H1 (cell line): ENCODE results near the gene ALPI. TPM values are rescaled to one million over a fixed set of nuclear protein-coding genes. Genes with fewer than 3 reads are reported as not detected.

Experiments
- CTCF ChIA-PET: fragments of 300-600 bp; sonication (Branson Sonifier 250); formaldehyde crosslinking; loops from one replicate; lab custom pipeline; 2021; ENCODE audit not compliant: partially characterized antibody; lab: Charles Lee
- POLR2A ChIA-PET: fragments of 300-600 bp; sonication (Branson Sonifier 250); formaldehyde crosslinking; loops from one replicate; lab custom pipeline; 2021; ENCODE audit warnings: inconsistent platforms; ENCODE audit not compliant: partially characterized antibody; lab: Charles Lee
- DNase-seq, 2 experiments: peaks; one replicate each; pipeline versions ENCODE4 v3.0.0 to v3.0.0-alpha.2; 2010 to 2022; ENCODE audit warnings: low spot score in 2 of 2, low read depth in 1 of 2, mixed read lengths in 1 of 2
- FAIRE-seq: peaks from 2 replicates; lab custom pipeline; 2011; peaks lifted over from hg19 to GRCh38; lab: Jason Lieb, UNC
- H2AFZ ChIP-seq: 2 replicates; pipeline ENCODE4 v1.8.1; 2012; ENCODE audit warnings: low read length, inconsistent platforms
- H2AK5ac ChIP-seq: 2 replicates; pipeline ENCODE4 v1.6.1; 2013; ENCODE audit warnings: low read depth, low read length
- H2BK120ac ChIP-seq: replicated peaks from 2 replicates; pipeline ENCODE3; 2013; ENCODE audit warnings: low read depth, low read length, inconsistent platforms
- H2BK12ac ChIP-seq: 2 replicates; pipeline ENCODE4 v1.6.1; 2013; ENCODE audit warnings: low read depth, low read length
- H2BK15ac ChIP-seq: 2 replicates; pipeline ENCODE4 v1.6.1; 2013; ENCODE audit warnings: low read length
- H2BK20ac ChIP-seq: 2 replicates; pipeline ENCODE4 v1.6.1; 2013; ENCODE audit warnings: low read length
- H2BK5ac ChIP-seq: 2 replicates; pipeline ENCODE4 v1.6.1; 2013; ENCODE audit warnings: low read depth, low read length
- H3K14ac ChIP-seq: 2 replicates; pipeline ENCODE4 v1.6.1; 2013; ENCODE audit warnings: inconsistent platforms; ENCODE audit not compliant: insufficient read length
- H3K18ac ChIP-seq: 2 replicates; pipeline ENCODE4 v1.6.1; 2013; ENCODE audit warnings: low read length; ENCODE audit errors: extremely low read depth
- H3K23ac ChIP-seq: 2 replicates; pipeline ENCODE4 v1.6.1; 2013; ENCODE audit warnings: inconsistent platforms; ENCODE audit not compliant: insufficient read length
- H3K23me2 ChIP-seq: 2 replicates; pipeline ENCODE4 v1.6.1; 2013; ENCODE audit warnings: low read depth, low read length
- H3K27ac ChIP-seq: 2 replicates; pipeline ENCODE4 v1.6.1; 2011; ENCODE audit warnings: low read depth, low read length, inconsistent platforms
- H3K27me3 ChIP-seq, 4 experiments: replicated peaks in 1 of 4; 1 replicate in 1 of 4; 2 replicates in 3 of 4; pipeline versions ENCODE4 v1.6.1 to v1.8.1; 2011 to 2013; ENCODE audit warnings: low read length in 3 of 4, mild to moderate bottlenecking in 3 of 4, inconsistent platforms in 2 of 4, mixed read lengths in 2 of 4, moderate library complexity in 1 of 4; ENCODE audit not compliant: control insufficient read depth in 3 of 4, insufficient read depth in 3 of 4; ENCODE audit errors: extremely low read depth in 1 of 4
- H3K36me3 ChIP-seq, 4 experiments: 2 replicates each; pipeline versions ENCODE4 v1.6.1 to v1.8.1; 2011 to 2013; ENCODE audit warnings: mild to moderate bottlenecking in 4 of 4, low read length in 3 of 4, moderate library complexity in 2 of 4, control low read depth in 1 of 4, inconsistent platforms in 1 of 4; ENCODE audit not compliant: insufficient read depth in 4 of 4, control insufficient read depth in 2 of 4
- H3K4ac ChIP-seq: replicated peaks from 2 replicates; pipeline ENCODE3; 2013; ENCODE audit warnings: low read length, low read depth, mixed read lengths, inconsistent platforms; ENCODE audit not compliant: insufficient read length
- H3K4me1 ChIP-seq, 4 experiments: replicated peaks in 1 of 4; 1 replicate in 1 of 4; 2 replicates in 3 of 4; pipeline versions ENCODE4 v1.6.1 to v1.8.1; 2011 to 2013; ENCODE audit warnings: low read length in 3 of 4, inconsistent platforms in 2 of 4, mixed read lengths in 1 of 4; ENCODE audit not compliant: insufficient read depth in 4 of 4, control insufficient read depth in 3 of 4
- H3K4me2 ChIP-seq, 2 experiments: 2 replicates each; pipeline versions ENCODE4 v1.6.1 to v1.8.1; 2011 to 2013; ENCODE audit warnings: low read depth in 2 of 2, low read length in 2 of 2, control low read depth in 1 of 2, inconsistent platforms in 1 of 2, mild to moderate bottlenecking in 1 of 2; ENCODE audit not compliant: insufficient read depth in 1 of 2
- H3K4me3 ChIP-seq, 4 experiments: fragments of 200-600, 300-600 bp in 1 of 4; sonication (generic), shearing (Covaris generic), sonication (Bioruptor Twin) in 1 of 4; 2 replicates each; pipeline versions ENCODE4 v1.5.1 to v1.8.1; 2011 to 2016; ENCODE audit warnings: low read length in 4 of 4, low read depth in 3 of 4, control low read depth in 2 of 4, inconsistent platforms in 2 of 4, mild to moderate bottlenecking in 2 of 4, mixed read lengths in 1 of 4, moderate library complexity in 1 of 4; ENCODE audit not compliant: insufficient read depth in 2 of 4; ENCODE audit errors: extremely low read depth in 1 of 4
- H3K56ac ChIP-seq: replicated peaks from 2 replicates; pipeline ENCODE3; 2013; ENCODE audit warnings: low read depth, mild to moderate bottlenecking, mixed read lengths, low read length, inconsistent platforms; ENCODE audit not compliant: insufficient read length
- H3K79me1 ChIP-seq: 2 replicates; pipeline ENCODE4 v1.6.1; 2013; ENCODE audit warnings: low read depth, low read length, control low read depth
- H3K79me2 ChIP-seq, 2 experiments: 2 replicates each; pipeline versions ENCODE4 v1.6.1 to v1.8.1; 2012 to 2013; ENCODE audit warnings: low read length in 2 of 2, mild to moderate bottlenecking in 2 of 2, inconsistent platforms in 1 of 2; ENCODE audit not compliant: insufficient read depth in 2 of 2, control insufficient read depth in 1 of 2
- H3K9ac ChIP-seq, 4 experiments: replicated peaks in 1 of 4; 1 replicate in 1 of 4; 2 replicates in 3 of 4; pipeline versions ENCODE4 v1.6.1 to v1.8.1; 2011 to 2013; ENCODE audit warnings: low read depth in 3 of 4, low read length in 3 of 4, control low read depth in 2 of 4, mild to moderate bottlenecking in 2 of 4, moderate library complexity in 2 of 4, inconsistent platforms in 1 of 4; ENCODE audit errors: extremely low read depth in 1 of 4
- H3K9me3 ChIP-seq, 2 experiments: 2 replicates each; pipeline versions ENCODE4 v1.6.1 to v1.8.1; 2012 to 2013; ENCODE audit warnings: mild to moderate bottlenecking in 2 of 2, moderate library complexity in 2 of 2, control low read depth in 1 of 2, inconsistent platforms in 1 of 2, low read depth in 1 of 2, low read length in 1 of 2, mixed read lengths in 1 of 2; ENCODE audit not compliant: insufficient read depth in 2 of 2
- H4K20me1 ChIP-seq, 2 experiments: replicated peaks in 1 of 2; 2 replicates each; pipeline versions ENCODE3 to v1.8.1; 2011 to 2013; ENCODE audit warnings: inconsistent platforms in 2 of 2, low read length in 2 of 2, mild to moderate bottlenecking in 1 of 2; ENCODE audit not compliant: insufficient read depth in 2 of 2, control insufficient read depth in 1 of 2
- H4K5ac ChIP-seq: 2 replicates; pipeline ENCODE4 v1.6.1; 2013; ENCODE audit warnings: low read length, low read depth, mixed read lengths, inconsistent platforms; ENCODE audit not compliant: insufficient read length
- H4K8ac ChIP-seq: 2 replicates; pipeline ENCODE4 v1.8.0; 2013; ENCODE audit warnings: mild to moderate bottlenecking, moderate library complexity, low read length, inconsistent platforms; ENCODE audit not compliant: insufficient read depth; ENCODE audit errors: extremely low read depth
- H4K91ac ChIP-seq: replicated peaks from 2 replicates; pipeline ENCODE3; 2013; ENCODE audit warnings: low read length, mixed read lengths, inconsistent platforms; ENCODE audit not compliant: insufficient read length
- CTBP2 ChIP-seq: IDR thresholded peaks from 2 replicates; pipeline ENCODE4 v1.7.0; 2011; ENCODE audit warnings: borderline replicate concordance, mild to moderate bottlenecking, moderate library complexity, mixed read lengths, low read length; ENCODE audit not compliant: insufficient read depth, insufficient read length
- EP300 ChIP-seq, 2 experiments: IDR thresholded peaks; 1 replicate in 1 of 2; 2 replicates in 1 of 2; pipeline ENCODE4 v1.6.1; 2011 to 2012; ENCODE audit warnings: low read depth in 2 of 2, low read length in 2 of 2, mild to moderate bottlenecking in 2 of 2, borderline replicate concordance in 1 of 2, inconsistent platforms in 1 of 2, moderate library complexity in 1 of 2
- HDAC2 ChIP-seq, 2 experiments: fragments of 300-600 bp in 1 of 2; sonication (generic) in 1 of 2; IDR thresholded peaks; 2 replicates each; pipeline ENCODE4 v1.6.1; 2011 to 2012; ENCODE audit warnings: low read depth in 2 of 2, low read length in 2 of 2, mild to moderate bottlenecking in 2 of 2, moderate library complexity in 2 of 2, borderline replicate concordance in 1 of 2, inconsistent platforms in 1 of 2
- JUND ChIP-seq: IDR thresholded peaks from 2 replicates; pipeline ENCODE4 v1.6.1; 2011; ENCODE audit warnings: mild to moderate bottlenecking, improper control_type of control experiment, low read length
- KDM1A ChIP-seq: fragments of 200-600, 300-600 bp; sonication (generic); IDR thresholded peaks from 2 replicates; pipeline ENCODE4 v1.7.1; 2016; ENCODE audit warnings: mild to moderate bottlenecking, low read length, borderline replicate concordance
- KDM5A ChIP-seq: fragments of 200-600 bp; IDR thresholded peaks from 2 replicates; pipeline ENCODE4 v1.7.1; 2012; ENCODE audit warnings: mild to moderate bottlenecking, low read length, inconsistent platforms, mixed read lengths
- RAD21 ChIP-seq, 2 experiments: IDR thresholded peaks in 1 of 2; conservative IDR thresholded peaks in 1 of 2; 2 replicates each; pipeline ENCODE4 v1.6.1; 2011; ENCODE audit warnings: low read depth in 2 of 2, low read length in 2 of 2, improper control_type of control experiment in 1 of 2, inconsistent platforms in 1 of 2, mild to moderate bottlenecking in 1 of 2, moderate library complexity in 1 of 2
- TAF7 ChIP-seq: optimal IDR thresholded peaks from 2 replicates; pipeline ENCODE3; 2011; ENCODE audit warnings: low read depth, mild to moderate bottlenecking, inconsistent platforms, low read length, moderate library complexity, borderline replicate concordance
- USF2 ChIP-seq: IDR thresholded peaks from 2 replicates; pipeline ENCODE4 v1.6.1; 2011; ENCODE audit warnings: low read length, improper control_type of control experiment
- WGBS, 2 experiments: shearing (Covaris generic) in 1 of 2; methylation state at CpG; one replicate each; pipeline versions ENCODE4 v1.1.6 to v1.1.7; 2013 to 2015; ENCODE audit warnings: low lambda C conversion rate in 2 of 2, mixed read lengths in 2 of 2, inconsistent platforms in 1 of 2, low coverage in 1 of 2, missing lambda C conversion rate in 1 of 2; ENCODE audit not compliant: insufficient replicate concordance in 2 of 2, insufficient coverage in 1 of 2, insufficient read length in 1 of 2; ENCODE audit errors: extremely low coverage in 1 of 2, missing lambda C conversion rate in 1 of 2; 5-methylcytosine and 5-hydroxymethylcytosine counted together
- polyA plus RNA-seq, 7 experiments: library from polyadenylated mRNA; depleted of rRNA in 3 of 7; stranded (reverse) in 5 of 7; unstranded in 2 of 7; fragments of >200 nt in 5 of 7; fragments of 200-250 nt in 2 of 7; gene quantifications; 1 replicate in 5 of 7; 2 replicates in 1 of 7; 4 replicates in 1 of 7; pipeline versions ENCODE4 v1.2.1 to v1.2.3, GENCODE V29; 2011 to 2013; ENCODE audit warnings: missing spikeins in 2 of 7, mixed read lengths in 2 of 7
- total RNA-seq: library from RNA; stranded (reverse); fragmentation: NEBNext Ultra II Directional; extraction: Animal tissue kit (Norgen Biotek cat#: 25700); gene quantifications from 2 replicates; pipeline ENCODE4 v1.2.1, GENCODE V29; 2021

ALPI gene
- total and polyA plus RNA-seq, 2 of the 8 experiments (the other 6 are each of a cell fraction or from before 2014, with no cell fraction given): not detected

- H3K79me1 ChIP-seq: no peaks in the 10 kb centered on the region
- H2BK15ac ChIP-seq: no peak overlapping the region
- CTCF ChIA-PET: interaction anchor here (0.6 to 2.4 kb wide), 19 partner anchors 9 to 158 kb away, joined by 3 to 7 read pairs (median 4); no protein-coding TSS in a partner anchor
- no peak overlapping the region for H2BK5ac ChIP-seq
- no peak overlapping the region for H2AK5ac ChIP-seq
- DNase-seq: no peak
- peaks cover 0 to 6% (median 2%) of the 10 kb centered on the region in 4 experiments; a peak in 3 of 7 replicates for H3K27me3 ChIP-seq
- H3K23me2 ChIP-seq: peaks cover 1% of the 10 kb centered on the region; the same call in 1 of the 2 replicates
- H3K4ac ChIP-seq: no peak overlapping the region
- POLR2A ChIA-PET: interaction anchor here (0.8 to 0.9 kb wide), 2 partner anchors 13 to 38 kb away, joined by 3 read pairs; no protein-coding TSS in a partner anchor
- no peak overlapping the region for H3K18ac ChIP-seq
- H3K9me3 ChIP-seq: no peaks in the 10 kb centered on the region
- H2BK20ac ChIP-seq: no peak overlapping the region
- H3K36me3 ChIP-seq: no peaks in the 10 kb centered on the region
- H3K27ac ChIP-seq: no peak overlapping the region
- no peak overlapping the region for H4K5ac ChIP-seq
- no peak overlapping the region for H3K4me2 ChIP-seq
- no peak overlapping the region for H4K91ac ChIP-seq
- no peaks in the 10 kb centered on the region for H3K79me2 ChIP-seq
- H4K20me1 ChIP-seq: peaks cover 0 to 1% of the 10 kb centered on the region in 2 experiments
- H4K8ac ChIP-seq: no peak overlapping the region; the same call in 1 of the 2 replicates
- H3K14ac ChIP-seq: no peak overlapping the region
- WGBS, 2 experiments: 79% methylated on average over 9 of the region's 10 CpGs; no CpG with 5 or more reads in 1 of the 2 experiments
- no peak overlapping the region for H2AFZ ChIP-seq
- H3K9ac ChIP-seq: no peak overlapping the region
- H3K4me3 ChIP-seq: no peak overlapping the region
- H3K4me1 ChIP-seq: peaks cover 0 to 26% (median 10%) of the 10 kb centered on the region in 4 experiments; a peak in 5 of 7 replicates
- FAIRE-seq: no peak
- no peak overlapping the region for H3K23ac ChIP-seq
- no peak overlapping the region for H3K56ac ChIP-seq
- H2BK120ac ChIP-seq: no peak overlapping the region
- H2BK12ac ChIP-seq: no peak overlapping the region
- TF ChIP-seq EP300 (IDR thresholded peaks at IDR 0.05; ENCODE audit: borderline replicate concordance in 1 of 2, low read depth in 2 of 2, low read length in 2 of 2): no peak
- no peak for TF ChIP-seq CTBP2
- no peak for TF ChIP-seq KDM1A
- no peak for TF ChIP-seq TAF7
- TF ChIP-seq JUND: no peak
- TF ChIP-seq HDAC2 (IDR thresholded peaks at IDR 0.05; ENCODE audit: borderline replicate concordance in 1 of 2, low read depth in 2 of 2, low read length in 2 of 2): no peak
- no peak for TF ChIP-seq KDM5A
- no peak for TF ChIP-seq RAD21 (IDR thresholded peaks at IDR 0.05 in 1 of 2, conservative IDR thresholded peaks at IDR 0.05 in 1 of 2; ENCODE audit: low read depth in 2 of 2, low read length in 2 of 2)
- no peak for TF ChIP-seq USF2
These were observed 37.9 kb downstream of the ALPI start for GRCh38 chr2:232493701-232494474.
